Neuronal stem cell (in vitro differentiated cells): ENCODE measurements around the gene PANK4.

Experiments
- DNase-seq: peaks from one replicate; pipeline ENCODE4 v3.0.0-alpha.2; 2013; ENCODE audit warnings: low spot score
- H2AFZ ChIP-seq: one replicate; pipeline ENCODE4 v1.6.1; 2013; ENCODE audit warnings: mild to moderate bottlenecking, low read length, inconsistent platforms
- H2AK5ac ChIP-seq: 2 replicates; pipeline ENCODE4 v1.6.1; 2013; ENCODE audit warnings: low read depth, mild to moderate bottlenecking, inconsistent platforms, low read length, moderate library complexity, mixed read lengths
- H2BK120ac ChIP-seq: 2 replicates; pipeline ENCODE4 v1.6.1; 2013; ENCODE audit warnings: low read depth, mild to moderate bottlenecking, inconsistent platforms, low read length, moderate library complexity, mixed read lengths
- H2BK12ac ChIP-seq: one replicate; pipeline ENCODE4 v1.6.1; 2013; ENCODE audit warnings: low read length, inconsistent platforms
- H2BK15ac ChIP-seq: 2 replicates; pipeline ENCODE4 v1.6.1; 2013; ENCODE audit warnings: mild to moderate bottlenecking, low read length, inconsistent platforms, mixed read lengths
- H2BK5ac ChIP-seq: one replicate; pipeline ENCODE4 v1.6.1; 2013; ENCODE audit warnings: inconsistent platforms, mild to moderate bottlenecking, low read length, moderate library complexity
- H3K14ac ChIP-seq: one replicate; pipeline ENCODE4 v1.6.1; 2013; ENCODE audit warnings: low read length, inconsistent platforms
- H3K18ac ChIP-seq: 2 replicates; pipeline ENCODE4 v1.6.1; 2013; ENCODE audit warnings: low read length, inconsistent platforms
- H3K23ac ChIP-seq: 2 replicates; pipeline ENCODE4 v1.6.1; 2013; ENCODE audit warnings: low read depth, mild to moderate bottlenecking, mixed read lengths, low read length, inconsistent platforms; ENCODE audit not compliant: poor library complexity
- H3K27ac ChIP-seq: replicated peaks from 3 replicates; pipeline ENCODE4 v1.5.1; 2013; ENCODE audit warnings: low read length, inconsistent platforms
- H3K27me3 ChIP-seq, 3 experiments: 2 replicates each; pipeline ENCODE4 v1.6.1; 2013; ENCODE audit warnings: low read length in 3 of 3, mild to moderate bottlenecking in 2 of 3, inconsistent platforms in 1 of 3, low read depth in 1 of 3, mixed read lengths in 1 of 3, moderate library complexity in 1 of 3; ENCODE audit not compliant: control insufficient read depth in 3 of 3, insufficient read depth in 3 of 3
- H3K36me3 ChIP-seq, 2 donors: replicated peaks in 1 of 2; 2 replicates each; pipeline ENCODE4 v1.6.1; 2013; ENCODE audit warnings: low read length in 2 of 2; ENCODE audit not compliant: control insufficient read depth in 2 of 2, insufficient read depth in 2 of 2
- H3K4ac ChIP-seq: 2 replicates; pipeline ENCODE4 v1.6.1; 2013; ENCODE audit warnings: inconsistent platforms, mild to moderate bottlenecking, low read length, moderate library complexity
- H3K4me1 ChIP-seq, 2 donors: 1 replicate in 1 of 2; 2 replicates in 1 of 2; pipeline ENCODE4 v1.6.1; 2013; ENCODE audit warnings: low read length in 2 of 2, low read depth in 1 of 2; ENCODE audit not compliant: control insufficient read depth in 2 of 2, insufficient read depth in 1 of 2
- H3K4me2 ChIP-seq: one replicate; pipeline ENCODE4 v1.6.1; 2013; ENCODE audit warnings: mild to moderate bottlenecking, low read length, inconsistent platforms; ENCODE audit not compliant: insufficient read depth, poor library complexity, severe bottlenecking
- H3K4me3 ChIP-seq, 2 donors: 2 replicates each; pipeline ENCODE4 v1.5.1; 2013; ENCODE audit warnings: low read length in 2 of 2, mild to moderate bottlenecking in 2 of 2, inconsistent platforms in 1 of 2, moderate library complexity in 1 of 2
- H3K79me1 ChIP-seq: one replicate; pipeline ENCODE4 v1.6.1; 2013; ENCODE audit warnings: low read depth, mild to moderate bottlenecking, inconsistent platforms, low read length, moderate library complexity
- H3K9ac ChIP-seq: one replicate; pipeline ENCODE4 v1.6.1; 2013; ENCODE audit warnings: mild to moderate bottlenecking, low read depth, low read length, inconsistent platforms; ENCODE audit not compliant: poor library complexity
- H3K9me3 ChIP-seq, 2 donors: replicated peaks in 1 of 2; 2 replicates each; pipeline versions ENCODE3 to v1.6.1; 2013; ENCODE audit warnings: low read length in 2 of 2, mild to moderate bottlenecking in 2 of 2, inconsistent platforms in 1 of 2, low read depth in 1 of 2, mixed read lengths in 1 of 2, moderate library complexity in 1 of 2; ENCODE audit not compliant: control insufficient read depth in 2 of 2, insufficient read depth in 1 of 2
- H4K8ac ChIP-seq: one replicate; pipeline ENCODE4 v1.6.1; 2013; ENCODE audit warnings: low read depth, mild to moderate bottlenecking, inconsistent platforms, low read length, moderate library complexity
- H4K91ac ChIP-seq: one replicate; pipeline ENCODE4 v1.6.1; 2013; ENCODE audit warnings: low read length, low read depth, mild to moderate bottlenecking, inconsistent platforms; ENCODE audit not compliant: poor library complexity
- WGBS, 2 donors: extraction: QIAGEN DNeasy Blood & Tissue Kit; methylation state at CpG; one replicate each; pipeline ENCODE4 v1.1.7; 2013; ENCODE audit warnings: missing lambda C conversion rate in 2 of 2, mixed read lengths in 1 of 2; ENCODE audit not compliant: insufficient read length in 2 of 2, insufficient replicate concordance in 1 of 2; ENCODE audit errors: extremely low coverage in 2 of 2; 5-methylcytosine and 5-hydroxymethylcytosine counted together

Gene PANK4

DNA sequence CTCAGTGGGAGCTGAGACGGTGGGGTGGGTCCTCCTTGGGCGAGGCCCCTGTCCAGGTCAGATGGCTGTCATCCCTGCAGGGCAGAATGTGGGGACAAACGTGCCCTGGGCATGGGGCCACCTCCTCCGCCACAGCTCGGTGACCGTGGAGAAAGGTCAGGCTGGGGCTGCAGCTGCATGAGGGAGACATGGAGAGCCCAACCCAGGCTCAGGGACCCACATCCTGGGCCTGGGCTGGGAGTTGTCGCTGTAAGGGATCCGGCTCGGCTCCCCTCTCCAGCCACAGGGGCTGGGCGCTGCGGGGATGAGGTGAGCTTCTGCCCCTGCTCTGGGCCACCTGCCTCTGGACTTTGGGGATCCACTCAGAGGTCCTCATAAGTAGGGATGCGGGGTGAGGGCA lies 50.8 kb downstream of the PANK4 start:
- Histone ChIP-seq H2BK5ac (peak overlapping the region; percentile 90), H3K18ac (peak overlapping the region; percentile 89), H2AK5ac (peak overlapping the region; percentile 93), H3K27ac (no peak overlapping the region), H3K4ac (no peak overlapping the region), H3K23ac (peak overlapping the region; percentile 6), H2BK15ac (peak overlapping the region; percentile 98), H3K79me1 (peaks cover 14% of the 10 kb centered on the region), H2AFZ (no peak overlapping the region), H3K4me2 (no peak overlapping the region), H3K27me3 (peaks cover 0 to 79% (median 0%) of the 10 kb centered on the region in 3 experiments), H3K9me3 (no peaks in the 10 kb centered on the region), H4K91ac (peak overlapping the region; percentile 53), H3K4me3 (no peak overlapping the region), H3K9ac (peak overlapping the region; percentile 72), H2BK12ac (peak overlapping the region; percentile 93), H2BK120ac (no peak overlapping the region), H3K14ac (peak overlapping the region; percentile 56), H3K36me3 (no peaks in the 10 kb centered on the region), H4K8ac (no peak overlapping the region), H3K4me1 (peaks cover 23 to 42% of the 10 kb centered on the region in 2 donors)
- no CpG with 5 or more reads among the region's 12 CpGs for WGBS, 2 donors
- DNase-seq: no peak

- Histone ChIP-seq H3K27me3 (peaks cover 0 to 83% (median 0%) of the 10 kb centered on the region in 3 experiments), H3K36me3 (no peaks in the 10 kb centered on the region), H2AFZ (peak overlapping the region; percentile 71), H3K23ac (no peak overlapping the region), H3K79me1 (peaks cover 14% of the 10 kb centered on the region), H3K18ac (peak overlapping the region; percentile 94), H3K14ac (no peak overlapping the region), H3K4ac (no peak overlapping the region), H2BK5ac (peak overlapping the region; percentile 95), H3K4me1 (peaks cover 23 to 42% of the 10 kb centered on the region in 2 donors), H3K4me2 (no peak overlapping the region), H3K9ac (peak overlapping the region; percentile 2), H3K4me3 (no peak overlapping the region), H4K91ac (no peak overlapping the region), H3K9me3 (no peaks in the 10 kb centered on the region), H2AK5ac (peak overlapping the region; percentile 93), H2BK12ac (peak overlapping the region; percentile 93), H4K8ac (no peak overlapping the region), H3K27ac (no peak overlapping the region), H2BK15ac (peak overlapping the region; percentile 100), H2BK120ac (no peak overlapping the region)
- no peak for DNase-seq
- WGBS, 2 donors: no CpG with 5 or more reads among the region's 13 CpGs
Measured at GRCh38 chr1:2474933-2475371, 51.4 kb downstream of the PANK4 start.

DNA sequence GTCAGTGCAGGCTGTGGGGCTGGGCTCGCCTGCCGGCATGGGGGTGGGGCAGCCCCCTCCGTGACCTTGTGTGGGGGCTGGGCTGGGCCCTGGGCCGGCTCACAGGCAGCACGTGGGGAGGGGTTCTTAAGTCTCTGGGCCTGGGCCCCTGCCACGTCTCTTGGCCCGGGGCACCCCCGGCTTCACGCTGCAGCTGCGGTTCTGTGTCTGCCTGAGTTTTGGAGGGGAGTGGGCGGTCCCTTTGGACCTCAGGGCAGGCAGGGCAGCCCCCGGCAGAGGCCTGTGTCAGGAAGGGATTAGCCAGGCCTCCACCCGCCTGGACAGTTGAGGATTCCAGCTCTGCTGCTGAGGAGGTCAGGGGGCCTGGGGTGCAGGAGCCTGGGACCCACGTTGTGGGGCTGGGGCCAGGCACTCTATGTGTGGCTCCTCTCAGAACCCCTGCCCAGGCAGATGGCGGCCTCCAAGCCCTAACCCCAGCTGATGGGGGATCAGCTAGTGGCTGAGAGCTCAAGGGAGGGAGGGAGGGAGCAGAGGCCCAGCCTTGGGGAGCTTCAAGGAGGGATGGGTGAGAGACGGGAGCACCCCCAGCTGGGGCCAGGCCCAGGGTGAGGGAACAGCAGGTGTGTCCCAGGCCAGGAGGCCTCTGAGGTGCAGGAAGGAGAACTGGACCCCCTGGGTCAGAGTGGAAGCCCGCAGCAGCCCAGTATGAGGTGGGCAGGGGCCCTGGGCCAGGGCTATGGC lies 52.1 kb downstream of the PANK4 start:
- Histone ChIP-seq H4K91ac (no peak overlapping the region), H3K27ac (peak overlapping the region; percentile 26), H3K14ac (no peak overlapping the region), H3K27me3 (peaks cover 0 to 83% (median 0%) of the 10 kb centered on the region in 3 experiments), H2BK5ac (peak overlapping the region; percentile 95), H3K23ac (peak overlapping the region; percentile 91), H3K9me3 (no peaks in the 10 kb centered on the region), H2BK15ac (peak overlapping the region; percentile 100), H3K79me1 (peaks cover 14% of the 10 kb centered on the region), H3K4me1 (peaks cover 23 to 42% of the 10 kb centered on the region in 2 donors), H3K36me3 (no peaks in the 10 kb centered on the region), H2AFZ (peak overlapping the region; percentile 71), H3K4ac (no peak overlapping the region), H3K4me3 (no peak overlapping the region), H3K4me2 (peak overlapping the region; percentile 14), H2BK120ac (peak overlapping the region; percentile 61), H4K8ac (no peak overlapping the region), H2BK12ac (peak overlapping the region; percentile 95), H2AK5ac (peak overlapping the region; percentile 93), H3K9ac (peak overlapping the region; percentile 60), H3K18ac (peak overlapping the region; percentile 94)
- DNase-seq: no peak
- no CpG with 5 or more reads among the region's 17 CpGs for WGBS, 2 donors

GRCh38 chr1:2473198-2473597 lies 53.2 kb downstream of the PANK4 start:
- Histone ChIP-seq H2BK120ac (no peak overlapping the region), H2AFZ (no peak overlapping the region), H3K9ac (peak overlapping the region; percentile 81), H3K4ac (peak overlapping the region; percentile 98), H3K36me3 (no peaks in the 10 kb centered on the region), H3K23ac (peak overlapping the region; percentile 91), H4K8ac (no peak overlapping the region), H3K4me1 (peaks cover 23 to 42% of the 10 kb centered on the region in 2 donors), H3K18ac (peak overlapping the region; percentile 94), H2BK5ac (peak overlapping the region; percentile 95), H3K4me2 (no peak overlapping the region), H3K4me3 (no peak overlapping the region), H3K79me1 (peaks cover 13% of the 10 kb centered on the region), H3K9me3 (no peaks in the 10 kb centered on the region), H2BK15ac (peak overlapping the region; percentile 100), H3K14ac (peak overlapping the region; percentile 98), H2AK5ac (peak overlapping the region; percentile 93), H3K27ac (no peak overlapping the region), H2BK12ac (peak overlapping the region; percentile 95), H4K91ac (peak overlapping the region; percentile 22), H3K27me3 (peaks cover 0 to 83% (median 0%) of the 10 kb centered on the region in 3 experiments)
- no CpG with 5 or more reads among the region's 13 CpGs for WGBS, 2 donors
- DNase-seq: no peak
